ENCODE data around the gene WNT16. TPM values are rescaled to one million over a fixed set of nuclear protein-coding genes. Genes with fewer than 3 reads are reported as not detected.

WNT16 gene
- 0.73 and 1.5 TPM in 2 replicates for total RNA-seq (2014; rRNA removed; shearing (Covaris generic))
- 0.45 and 0.50 TPM in 2 replicates for polyA plus RNA-seq (2016; fragmentation: Nextera tagmentation; extraction: Ambion mirVana)
- long read RNA-seq, result 0 reads

- H2AFZ ChIP-seq, result peak within 1 kb of the TSS; percentile 99
- peaks cover 52% of the 10 kb centered on the region for H3K27me3 ChIP-seq (ENCODE audit: insufficient read depth)
- H3K4me3 ChIP-seq, result peak within 1 kb of the TSS; percentile 84
- no peaks in the 10 kb centered on the region for H3K36me3 ChIP-seq (ENCODE audit: insufficient read depth)
- ATAC-seq, result peak; percentile 83
- H3K27ac ChIP-seq (ENCODE audit: low read depth), result no peak within 1 kb of the TSS
- H3K4me3 Mint-ChIP-seq, result peak within 1 kb of the TSS; percentile 83
- no peak within 1 kb of the TSS for H3K27ac Mint-ChIP-seq
- peaks cover 9% of the 10 kb centered on the region for H3K4me1 Mint-ChIP-seq
- H3K36me3 Mint-ChIP-seq (ENCODE audit: low read depth), result no peaks in the 10 kb centered on the region
- DNase-seq (ENCODE audit: low spot score), result peak; percentile 90
- peak within 1 kb of the TSS; percentile 97 for H3K4me2 ChIP-seq
- TF ChIP-seq ZNF462 (CRISPR knock-in tag; IDR thresholded peaks at IDR 0.05) (no peak), ZNF331 (CRISPR knock-in tag; IDR thresholded peaks at IDR 0.05; ENCODE audit: low read depth) (no peak), JUNB (IDR thresholded peaks at IDR 0.05; ENCODE audit: unreplicated experiment) (no peak), EZH2 (IDR thresholded peaks at IDR 0.05; ENCODE audit: low read depth, unreplicated experiment) (no peak), ZNF114 (CRISPR knock-in tag; IDR thresholded peaks at IDR 0.05) (no peak), EZH2phosphoT487 (IDR thresholded peaks at IDR 0.05; ENCODE audit: unreplicated experiment) (no peak)
- H3K79me2 ChIP-seq (replicated peaks; ENCODE audit: insufficient read depth), result no peaks in the 10 kb centered on the region
- H3K27me3 Mint-ChIP-seq (ENCODE audit: insufficient read depth, low read depth, poor library complexity), result peaks cover 31% of the 10 kb centered on the region
- H3K4me1 ChIP-seq (ENCODE audit: insufficient read depth), result peaks cover 14% of the 10 kb centered on the region; the same call in 1 of the 2 replicates
- no peaks in the 10 kb centered on the region for H4K20me1 ChIP-seq (replicated peaks; ENCODE audit: insufficient read depth)
- no peaks in the 10 kb centered on the region for H3K9me2 ChIP-seq (ENCODE audit: insufficient read depth)
- no peaks in the 10 kb centered on the region for H3F3A ChIP-seq (replicated peaks; ENCODE audit: low read depth)
- no peaks in the 10 kb centered on the region; the same call in 2 of the 3 replicates for H3K9me3 Mint-ChIP-seq
Observed at GRCh38 chr7:121328508-121329190, at the start of gene WNT16. TSS of gene WNT16 (plus strand) at chr7:121329000. CDS start at chr7:121329293, 293 bp downstream.
